Dedifferentiated amniotic fluid mesenchymal stem cell (primary cell): ENCODE data around the gene KRTAP1-5.
"Not testable (repeated sequence)": the region's sequence is repeated elsewhere in the genome, so short reads cannot be mapped to it uniquely, and the experiment has no call there.

Source experiments
- DNase-seq: peaks from one replicate; pipeline ENCODE4 v3.0.0-alpha.2; 2016; ENCODE audit errors: extremely low spot score

The KRTAP1-5 gene

DNA sequence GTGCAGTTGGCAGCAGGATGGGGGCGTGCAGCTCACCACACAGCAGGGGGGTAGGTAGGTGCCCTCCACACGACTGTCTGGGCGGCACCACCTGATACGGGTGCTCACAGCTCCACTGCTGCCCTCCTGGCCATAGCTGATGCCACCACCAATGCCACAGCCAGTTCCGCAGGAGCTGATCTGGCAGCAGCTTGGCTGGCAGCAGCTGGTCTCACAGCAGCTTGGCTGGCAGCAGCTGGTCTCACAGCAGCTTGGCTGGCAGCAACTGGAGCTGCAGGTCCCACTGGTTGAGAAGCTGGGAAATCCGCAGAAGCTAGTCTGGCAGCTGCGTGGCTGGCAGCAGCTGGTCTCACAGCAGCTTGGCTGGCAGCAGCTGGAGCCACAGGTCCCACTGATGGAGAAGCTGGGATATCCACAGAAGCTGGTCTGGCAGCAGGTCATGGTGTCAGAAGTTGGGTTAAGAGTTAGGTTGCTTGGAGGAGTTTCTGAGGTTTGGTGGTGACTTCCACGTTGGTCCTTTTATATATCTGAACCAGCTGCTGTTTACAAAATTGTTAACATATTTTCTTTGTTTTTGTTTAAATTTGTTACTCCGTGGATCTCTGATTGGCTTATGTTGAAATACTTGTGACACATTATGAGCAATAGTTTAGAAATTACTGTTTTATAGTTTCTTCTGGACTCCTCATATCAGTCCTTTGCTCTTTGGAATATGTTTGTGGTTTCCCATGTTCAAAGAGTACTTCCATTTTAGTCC, at the start of gene KRTAP1-5:
Gene KRTAP1-5, minus strand, starts transcription at position 494 of the 757 bp plus-strand sequence. Its CDS starts 53 bp downstream, at position 441.
- peak; percentile 83 for DNase-seq

DNA sequence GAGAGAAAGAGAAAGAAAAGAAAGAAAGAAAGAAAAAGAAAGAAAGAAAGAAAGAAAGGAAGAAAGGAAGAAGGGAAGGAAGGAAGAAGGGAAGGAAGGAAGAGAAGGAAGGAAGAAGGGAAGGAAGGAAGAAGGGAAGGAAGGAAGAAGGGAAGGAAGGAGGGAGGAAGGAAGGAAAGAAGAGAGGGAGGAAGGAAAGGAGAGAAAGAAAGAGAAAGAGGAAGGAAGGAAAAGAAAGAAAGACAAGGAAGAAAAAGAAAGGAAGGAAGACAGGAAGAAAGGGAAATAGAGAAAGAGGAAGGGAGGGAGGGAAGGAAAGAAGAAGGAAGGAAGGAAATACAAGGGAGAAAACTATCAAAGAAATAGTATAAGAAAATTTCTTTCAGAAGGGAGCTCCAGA, 49.8 kb upstream of the KRTAP1-5 start:
- DNase-seq = no peak

DNA sequence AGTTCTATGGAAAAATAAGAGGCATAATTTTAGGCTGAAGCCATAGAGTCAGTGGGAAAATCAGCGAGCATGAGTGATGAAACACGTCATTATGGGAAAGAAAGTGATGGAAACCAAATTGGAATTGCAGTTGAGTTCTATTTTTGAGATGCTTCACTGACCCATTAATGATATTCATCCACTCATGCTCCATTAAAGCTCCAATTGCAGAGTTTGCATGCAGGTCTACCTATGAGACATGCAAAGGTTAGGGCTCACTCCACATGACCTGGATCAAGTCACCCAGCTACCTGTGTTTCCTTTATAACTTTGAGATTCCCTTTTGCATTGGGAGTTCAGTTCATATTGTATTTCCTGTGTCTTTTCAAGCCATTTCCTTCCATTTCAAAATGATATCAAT, 46.7 kb upstream of the KRTAP1-5 start:
- DNase-seq = no peak

DNA sequence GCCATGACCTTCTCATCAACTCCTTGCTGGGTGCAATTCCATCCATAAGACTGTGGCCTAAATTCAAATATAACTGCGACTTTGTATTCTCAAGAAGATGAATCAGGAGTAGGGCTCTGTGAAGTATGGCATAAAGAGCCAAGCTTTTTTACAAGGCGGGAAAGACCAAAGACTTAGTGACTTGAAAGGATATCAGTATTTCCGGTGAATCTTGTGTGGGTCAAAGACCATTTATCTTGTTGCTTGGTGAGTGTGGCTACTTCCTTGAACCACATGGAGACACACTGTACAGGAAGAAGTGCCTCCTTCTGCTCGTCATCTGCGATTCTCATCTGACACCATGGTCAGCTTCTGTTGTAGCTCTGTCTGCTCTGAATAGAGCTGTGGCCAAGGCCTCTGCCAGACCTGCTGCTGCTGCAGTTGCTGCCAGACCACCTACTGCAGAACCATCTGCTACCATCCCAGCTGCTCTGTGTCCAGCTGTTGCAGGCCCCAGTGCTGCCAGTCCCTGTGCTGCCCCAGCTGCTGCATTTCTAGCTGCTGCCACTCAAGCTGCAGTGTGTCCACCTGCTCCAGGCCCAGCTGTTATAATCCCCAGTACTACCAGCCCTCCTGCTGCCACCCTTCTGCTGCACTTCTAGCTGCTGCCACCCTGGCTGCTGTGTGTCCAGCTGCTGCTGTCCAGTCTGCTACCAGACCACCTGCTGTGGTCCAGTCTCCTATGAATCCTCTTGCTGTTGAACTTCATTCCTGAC, 44.8 kb upstream of the KRTAP1-5 start:
- DNase-seq = no peak

DNA sequence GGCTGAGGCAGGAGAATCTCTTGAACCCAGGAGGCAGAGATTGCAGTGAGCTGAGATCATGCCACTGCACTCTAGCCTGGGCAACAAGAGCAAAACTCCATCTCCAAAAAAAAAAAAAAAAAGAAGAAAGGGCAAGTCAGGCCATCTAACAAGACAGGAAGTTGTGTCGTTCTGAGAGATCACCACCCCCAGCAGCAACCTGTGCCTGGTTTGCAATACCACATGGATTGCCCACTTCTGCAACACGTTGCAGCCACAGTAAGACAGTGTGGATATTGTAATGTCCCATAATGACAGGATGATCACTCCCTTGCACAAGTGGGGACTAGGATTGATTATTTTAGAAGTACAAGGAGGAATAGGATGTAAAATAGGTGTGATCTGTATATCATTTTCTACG, 42.0 kb upstream of the KRTAP1-5 start:
- no peak for DNase-seq

GRCh38 chr17:41067281-41067680, 40.3 kb upstream of the KRTAP1-5 start:
- DNase-seq = peak; percentile 58

- DNase-seq = peak; percentile 43
Measured at GRCh38 chr17:41065829-41066624, 39.0 kb upstream of the KRTAP1-5 start, which contains the start of gene KRTAP2-4. KRTAP2-4 (minus strand) TSS chr17:41065879; CDS start chr17:41065845, 34 bp downstream.

DNA sequence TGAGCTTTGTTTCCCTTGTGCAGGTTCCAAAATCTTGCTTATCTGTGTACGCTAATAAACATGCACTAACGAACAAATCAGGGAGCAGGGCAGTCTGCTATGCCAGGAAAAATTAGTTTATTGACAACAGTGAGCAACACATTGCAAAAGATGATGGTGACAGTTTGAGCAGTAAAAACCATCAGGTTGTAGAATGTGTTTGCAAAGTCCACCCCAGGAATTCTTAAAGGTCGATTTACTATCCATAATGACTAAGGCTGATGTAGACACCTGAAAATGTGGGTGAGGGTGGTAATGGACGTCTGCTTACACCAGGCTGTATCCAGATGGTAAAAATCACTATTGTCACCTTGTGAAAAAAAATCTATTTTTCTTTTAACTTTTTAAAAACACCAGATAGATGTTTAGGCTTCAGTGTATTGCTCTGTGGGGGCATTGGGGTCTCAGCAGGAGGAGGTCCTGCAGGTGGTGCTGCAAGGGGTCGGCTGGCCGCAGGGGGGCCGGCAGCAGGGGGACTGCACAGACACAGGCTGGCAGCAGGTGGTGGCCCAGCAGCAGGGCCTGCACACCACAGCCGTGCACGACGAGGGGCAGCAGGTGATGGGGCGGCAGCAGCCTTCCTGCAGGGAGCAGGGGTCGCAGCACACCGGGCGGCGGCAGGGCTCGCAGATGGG, 38.1 kb upstream of the KRTAP1-5 start:
- DNase-seq = not testable (repeated sequence)

GRCh38 chr17:41064301-41064700, 37.3 kb upstream of the KRTAP1-5 start:
- DNase-seq = no peak

GRCh38 chr17:41063449-41063848, 36.4 kb upstream of the KRTAP1-5 start:
- DNase-seq = no peak

GRCh38 chr17:41061964-41062363, 35.0 kb upstream of the KRTAP1-5 start:
- DNase-seq = peak; percentile 90

GRCh38 chr17:41060052-41060604, 33.1 kb upstream of the KRTAP1-5 start, which contains the start of gene KRTAP2-3:
KRTAP2-3 (minus strand) TSS chr17:41060114; CDS start chr17:41060050, 64 bp downstream.
- DNase-seq = peak; percentile 94

DNA sequence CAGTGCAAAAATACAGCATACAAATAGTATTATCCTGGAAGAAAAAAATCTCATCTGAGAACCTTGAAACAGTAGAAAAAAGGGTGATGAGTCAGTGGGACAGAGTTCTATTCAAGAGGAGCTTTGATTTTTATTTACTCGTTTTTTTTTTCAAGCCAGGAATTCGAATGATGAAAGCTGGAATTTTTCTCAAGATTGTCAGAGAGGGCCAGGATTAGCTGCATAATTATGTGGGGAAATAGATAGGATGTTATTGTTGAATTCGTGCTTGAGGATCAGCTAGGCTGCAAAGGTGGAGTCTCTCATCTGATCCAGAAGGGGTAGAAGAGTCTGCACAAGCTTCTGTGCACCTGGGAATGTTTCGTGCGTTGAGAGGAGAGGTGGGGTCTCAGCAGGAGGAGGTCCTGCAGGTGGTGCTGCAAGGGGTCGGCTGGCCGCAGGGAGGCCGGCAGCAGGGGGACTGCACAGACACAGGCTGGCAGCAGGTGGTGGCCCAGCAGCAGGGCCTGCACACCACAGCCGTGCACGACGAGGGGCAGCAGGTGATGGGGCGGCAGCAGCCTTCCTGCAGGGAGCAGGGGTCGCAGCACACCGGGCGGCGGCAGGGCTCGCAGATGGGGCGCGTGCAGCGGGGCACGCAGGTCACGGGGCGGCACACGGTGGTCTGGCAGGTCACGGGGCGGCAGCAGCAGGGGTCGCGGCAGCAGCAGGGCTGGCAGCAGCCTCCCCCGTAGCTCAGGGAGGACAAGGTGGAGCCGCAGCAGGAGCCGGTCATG, 32.5 kb upstream of the KRTAP1-5 start:
- DNase-seq = peak; percentile 84

- DNase-seq = no peak
Measured at GRCh38 chr17:41058741-41059140, 31.7 kb upstream of the KRTAP1-5 start.

- no peak for DNase-seq
Measured at GRCh38 chr17:41057547-41057946, 30.5 kb upstream of the KRTAP1-5 start.

DNA sequence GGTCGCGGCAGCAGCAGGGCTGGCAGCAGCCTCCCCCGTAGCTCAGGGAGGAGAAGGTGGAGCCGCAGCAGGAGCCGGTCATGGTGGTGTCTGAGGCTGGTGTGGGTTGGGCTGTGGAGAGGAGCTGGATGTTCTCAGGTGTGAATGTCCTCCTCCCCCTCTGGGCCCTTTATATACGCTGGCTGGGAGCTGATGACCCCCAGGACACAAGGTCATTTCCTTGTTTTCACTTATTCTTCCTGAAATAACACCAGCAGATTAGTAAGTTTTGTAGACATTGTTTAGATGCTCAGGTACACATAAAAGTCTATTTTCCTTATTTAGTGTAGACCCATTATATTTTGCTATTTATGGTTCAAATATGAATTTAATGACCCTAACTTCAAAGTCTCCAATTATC, 28.1 kb upstream of the KRTAP1-5 start, which contains the start of gene KRTAP2-2:
Gene KRTAP2-2, minus strand, starts transcription at position 101 of the 400 bp plus-strand sequence. Its CDS starts 19 bp downstream, at position 82.
- not testable (repeated sequence) for DNase-seq

DNA sequence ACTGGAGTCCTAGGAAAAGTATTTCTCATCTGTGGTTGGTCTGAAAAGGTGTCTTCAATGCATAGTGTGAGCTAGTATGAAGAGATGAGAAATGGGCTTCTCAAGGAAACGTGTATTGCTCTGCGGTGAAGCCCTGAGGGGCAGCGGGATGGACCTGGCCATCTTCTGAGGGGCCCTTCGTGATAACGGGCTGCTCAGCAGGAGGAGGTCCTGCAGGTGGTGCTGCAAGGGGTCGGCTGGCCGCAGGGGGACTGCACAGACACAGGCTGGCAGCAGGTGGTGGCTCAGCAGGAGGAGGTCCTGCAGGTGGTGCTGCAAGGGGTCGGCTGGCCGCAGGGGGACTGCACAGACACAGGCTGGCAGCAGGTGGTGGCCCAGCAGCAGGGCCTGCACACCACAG, 27.5 kb upstream of the KRTAP1-5 start:
- not testable (repeated sequence) for DNase-seq

- no peak for DNase-seq
Measured at GRCh38 chr17:41054025-41054424, 27.0 kb upstream of the KRTAP1-5 start.

DNA sequence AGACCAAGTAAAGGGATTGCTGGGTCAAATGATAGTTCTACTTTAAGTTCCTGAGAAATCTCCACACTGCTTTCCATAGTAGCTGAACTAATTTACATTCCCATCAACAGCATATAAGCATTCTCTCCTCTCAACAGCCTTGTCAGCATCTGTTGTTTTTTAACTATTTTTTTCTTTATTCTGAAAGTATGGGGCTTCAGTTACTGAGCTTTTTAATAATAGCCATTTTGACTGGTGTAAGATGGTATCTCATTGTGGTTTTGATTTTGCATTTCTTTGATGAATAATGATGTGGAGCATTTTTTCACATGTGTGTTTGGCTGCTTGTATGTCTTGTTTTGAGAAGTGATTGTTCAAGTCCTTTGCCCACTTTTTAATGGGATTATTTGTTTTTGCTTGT, 25.6 kb upstream of the KRTAP1-5 start:
- no peak for DNase-seq

DNA sequence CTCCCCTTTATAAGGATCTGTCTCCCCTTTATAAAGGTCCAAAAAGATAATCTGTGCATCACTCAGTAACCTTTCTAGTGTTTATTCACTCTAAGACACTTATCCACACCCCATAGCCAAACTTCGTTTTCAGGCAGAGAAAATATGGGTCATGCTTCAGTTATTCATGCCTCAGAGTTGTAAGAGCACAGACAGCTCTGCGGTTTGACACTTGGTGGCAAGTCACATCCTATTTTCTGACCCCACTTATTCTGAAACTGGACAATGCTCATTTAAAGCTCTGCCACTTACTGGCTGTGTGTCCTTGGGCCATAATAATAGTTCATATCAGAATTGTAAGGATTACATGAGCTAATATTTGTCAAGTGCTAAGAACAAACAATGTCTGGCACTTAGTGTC, 22.1 kb upstream of the KRTAP1-5 start:
- peak; percentile 42 for DNase-seq
